Endodermal cell (in vitro differentiated cells): Measurements from ENCODE around the gene DLGAP1. TPM values are rescaled to one million over a fixed set of nuclear protein-coding genes. Genes with fewer than 3 reads are reported as not detected.

Experiments
- DNase-seq: peaks from one replicate; pipeline ENCODE4 v3.0.0-alpha.2; 2017
- H3K27ac ChIP-seq: 2 replicates; pipeline ENCODE4 v1.5.1; 2013; ENCODE audit warnings: mild to moderate bottlenecking, low read depth, low read length, moderate library complexity
- H3K27me3 ChIP-seq: 2 replicates; pipeline ENCODE4 v1.6.1; 2013; ENCODE audit warnings: mild to moderate bottlenecking, low read length, moderate library complexity; ENCODE audit not compliant: insufficient read depth, control insufficient read depth, poor library complexity, severe bottlenecking
- H3K36me3 ChIP-seq: 2 replicates; pipeline ENCODE4 v1.7.0; 2013; ENCODE audit warnings: mild to moderate bottlenecking, low read length, moderate library complexity; ENCODE audit not compliant: control insufficient read depth, insufficient read depth
- H3K4me1 ChIP-seq: one replicate; pipeline ENCODE4 v1.7.0; 2013; ENCODE audit warnings: low read length; ENCODE audit not compliant: control insufficient read depth, insufficient read depth
- H3K4me3 ChIP-seq: 2 replicates; pipeline ENCODE4 v1.5.1; 2013; ENCODE audit warnings: mild to moderate bottlenecking, low read length, moderate library complexity
- H3K9ac ChIP-seq: 2 replicates; pipeline ENCODE4 v1.6.1; 2013; ENCODE audit warnings: mild to moderate bottlenecking, low read length, moderate library complexity; ENCODE audit not compliant: poor library complexity, severe bottlenecking; ENCODE audit errors: extremely low read depth
- H3K9me3 ChIP-seq: 2 replicates; pipeline ENCODE4 v1.6.1; 2013; ENCODE audit warnings: mild to moderate bottlenecking, low read length, moderate library complexity; ENCODE audit not compliant: control insufficient read depth
- H3K27ac Mint-ChIP-seq: 2 replicates; pipeline ENCODE4 v1.8.0; 2020; ENCODE audit warnings: mixed read lengths
- H3K27me3 Mint-ChIP-seq: 2 replicates; pipeline ENCODE4 v1.8.0; 2021; ENCODE audit warnings: mild to moderate bottlenecking, mixed read lengths; ENCODE audit not compliant: insufficient read depth
- H3K36me3 Mint-ChIP-seq: 2 replicates; pipeline ENCODE4 v1.8.0; 2020; ENCODE audit warnings: low read depth, mixed read lengths
- H3K4me1 Mint-ChIP-seq: 2 replicates; pipeline ENCODE4 v1.8.0; 2020; ENCODE audit warnings: mixed read lengths
- H3K4me3 Mint-ChIP-seq: 2 replicates; pipeline ENCODE4 v1.8.0; 2020; ENCODE audit warnings: mild to moderate bottlenecking, moderate library complexity, mixed read lengths
- H3K9me3 Mint-ChIP-seq: 2 replicates; pipeline ENCODE4 v1.8.0; 2020; ENCODE audit warnings: mild to moderate bottlenecking, mixed read lengths
- CTCF ChIP-seq: fragments of 200-600 bp; sonication (generic); conservative IDR thresholded peaks from 2 replicates; pipeline ENCODE4 v1.5.0; 2021; ENCODE audit warnings: antibody characterized with exemption, mild to moderate bottlenecking
- WGBS, 2 experiments: methylation state at CpG; one replicate each; pipeline versions ENCODE4 v1.1.5 to v1.1.7; 2013; ENCODE audit warnings: missing lambda C conversion rate in 2 of 2, mixed read lengths in 1 of 2; ENCODE audit not compliant: insufficient coverage in 1 of 2, insufficient read length in 1 of 2; 5-methylcytosine and 5-hydroxymethylcytosine counted together
- total RNA-seq, 2 donors: library from RNA; stranded (reverse); fragmentation: NEBNext Ultra II Directional in 1 of 2; extraction: Animal tissue kit (Norgen Biotek cat#: 25700) in 1 of 2; gene quantifications; 2 replicates in 1 of 2; 3 replicates in 1 of 2; pipeline ENCODE4 v1.2.1, GENCODE V29; 2021

The DLGAP1 gene
- total RNA-seq, 2 donors from 2014 or later: 11.5 to 21.5 TPM

GRCh38 chr18:4286256-4286655, 168.9 kb downstream of the DLGAP1 start:
- Mint-ChIP-seq H3K4me1 (peaks cover 5% of the 10 kb centered on the region), H3K27ac (no peak overlapping the region), H3K36me3 (no peaks in the 10 kb centered on the region), H3K4me3 (no peak overlapping the region), H3K9me3 (no peaks in the 10 kb centered on the region), H3K27me3 (no peaks in the 10 kb centered on the region)
- WGBS, 2 experiments: 87 to 95% methylated on average over 5 of the region's 5 CpGs
- Histone ChIP-seq H3K9ac (no peak overlapping the region), H3K4me1 (no peaks in the 10 kb centered on the region), H3K27me3 (no peaks in the 10 kb centered on the region), H3K27ac (no peak overlapping the region), H3K9me3 (no peaks in the 10 kb centered on the region), H3K4me3 (no peak overlapping the region), H3K36me3 (no peaks in the 10 kb centered on the region)
- no peak for DNase-seq
- no peak for TF ChIP-seq CTCF

DNA sequence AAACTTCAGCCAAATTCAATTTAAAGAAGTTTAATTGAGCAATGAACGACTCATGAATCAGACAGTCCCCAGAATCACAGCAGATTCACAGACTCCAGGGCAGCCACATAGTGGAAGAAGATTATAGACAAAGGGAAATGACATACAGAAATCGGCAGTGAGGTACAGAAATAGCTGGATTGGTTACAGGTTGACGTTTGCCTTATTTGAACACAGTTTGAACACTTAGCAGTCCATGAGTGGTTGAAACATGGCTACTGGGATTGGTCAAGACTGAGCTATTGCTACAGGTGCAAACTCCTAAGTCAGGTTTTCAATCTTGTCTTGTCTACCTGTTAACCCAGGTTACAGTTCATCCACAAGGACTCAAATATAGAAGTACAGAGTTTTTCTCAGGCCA, 169.6 kb downstream of the DLGAP1 start:
- H3K27ac Mint-ChIP-seq: no peak overlapping the region
- H3K9ac ChIP-seq: no peak overlapping the region

DNA sequence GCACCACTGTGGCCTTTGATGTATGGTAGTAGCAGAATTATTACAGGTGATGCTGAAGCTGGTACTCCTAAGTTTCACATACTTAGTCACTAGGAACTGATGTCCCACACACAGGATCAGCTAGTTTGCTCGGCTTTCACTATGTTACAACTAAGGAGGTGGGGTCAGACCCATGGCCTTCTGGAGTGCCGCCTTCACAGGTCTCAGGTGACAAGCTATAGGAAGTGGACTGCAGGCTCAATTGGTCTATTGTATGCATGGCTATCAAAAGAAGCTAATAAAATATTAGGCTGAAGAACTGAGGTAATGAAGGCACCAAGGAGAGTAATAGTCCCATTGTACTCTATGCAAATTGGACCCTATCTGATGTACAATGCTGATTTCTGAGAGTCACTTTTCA, 170.6 kb downstream of the DLGAP1 start:
- no peak overlapping the region for H3K27ac Mint-ChIP-seq
- no peak overlapping the region for H3K4me3 ChIP-seq
- H3K9ac ChIP-seq: no peak overlapping the region
- no peaks in the 10 kb centered on the region for H3K36me3 ChIP-seq
- no peak overlapping the region for H3K4me3 Mint-ChIP-seq
- no peak for DNase-seq
- no peaks in the 10 kb centered on the region for H3K4me1 ChIP-seq
- no peaks in the 10 kb centered on the region for H3K9me3 Mint-ChIP-seq
- no peaks in the 10 kb centered on the region for H3K27me3 ChIP-seq
- H3K9me3 ChIP-seq: no peaks in the 10 kb centered on the region
- H3K36me3 Mint-ChIP-seq: no peaks in the 10 kb centered on the region
- 81% methylated on average over 2 of the region's 2 CpGs; no CpG with 5 or more reads in 1 of the 2 experiments for WGBS, 2 experiments
- H3K27ac ChIP-seq: no peak overlapping the region
- TF ChIP-seq CTCF: no peak
- H3K27me3 Mint-ChIP-seq: no peaks in the 10 kb centered on the region
- H3K4me1 Mint-ChIP-seq: peaks cover 5% of the 10 kb centered on the region

More for the DNA sequence above, 169.6 kb downstream of the DLGAP1 start:
- no peaks in the 10 kb centered on the region for H3K9me3 ChIP-seq
- no peak for TF ChIP-seq CTCF
- no peak overlapping the region for H3K4me3 Mint-ChIP-seq
- no peaks in the 10 kb centered on the region for H3K27me3 ChIP-seq
- H3K4me1 Mint-ChIP-seq: peaks cover 5% of the 10 kb centered on the region
- H3K27ac ChIP-seq: no peak overlapping the region
- no peaks in the 10 kb centered on the region for H3K36me3 ChIP-seq
- no peaks in the 10 kb centered on the region for H3K27me3 Mint-ChIP-seq
- no peak overlapping the region for H3K4me3 ChIP-seq
- no peaks in the 10 kb centered on the region for H3K36me3 Mint-ChIP-seq
- H3K4me1 ChIP-seq: no peaks in the 10 kb centered on the region
- no peaks in the 10 kb centered on the region for H3K9me3 Mint-ChIP-seq
- 71 to 80% methylated on average over 3 of the region's 3 CpGs for WGBS, 2 experiments
- no peak for DNase-seq
